Activated naive CD8-positive, alpha-beta T cell treated with anti-CD3 and anti-CD28 coated beads, Interleukin-2, amount 50 U/mL, for 24 hours (primary cell): ENCODE data around the gene HES6.
"Not testable (repeated sequence)": the region's sequence is repeated elsewhere in the genome, so short reads cannot be mapped to it uniquely, and the experiment has no call there.

Experiments used
- ATAC-seq: fragments of 150-1000 bp; cut with Tn5 transposase; one replicate; pipeline ENCODE4 v1.10.0; 2021
- DNase-seq: peaks from one replicate; pipeline ENCODE4 v3.0.0; 2021
- H3K27ac Mint-ChIP-seq: one replicate; pipeline ENCODE4 v1.8.0; 2021; ENCODE audit warnings: mild to moderate bottlenecking, mixed read lengths
- H3K27me3 Mint-ChIP-seq: one replicate; pipeline ENCODE4 v1.8.0; 2021; ENCODE audit warnings: mixed read lengths
- H3K36me3 Mint-ChIP-seq: one replicate; pipeline ENCODE4 v1.8.0; 2021; ENCODE audit warnings: low read depth, mixed read lengths
- H3K4me1 Mint-ChIP-seq: one replicate; pipeline ENCODE4 v1.8.0; 2021; ENCODE audit warnings: mixed read lengths
- H3K4me3 Mint-ChIP-seq: one replicate; pipeline ENCODE4 v1.8.0; 2021; ENCODE audit warnings: mild to moderate bottlenecking, moderate library complexity, mixed read lengths
- H3K9me3 Mint-ChIP-seq: one replicate; pipeline ENCODE4 v1.8.0; 2021; ENCODE audit warnings: mixed read lengths

HES6 gene

DNA sequence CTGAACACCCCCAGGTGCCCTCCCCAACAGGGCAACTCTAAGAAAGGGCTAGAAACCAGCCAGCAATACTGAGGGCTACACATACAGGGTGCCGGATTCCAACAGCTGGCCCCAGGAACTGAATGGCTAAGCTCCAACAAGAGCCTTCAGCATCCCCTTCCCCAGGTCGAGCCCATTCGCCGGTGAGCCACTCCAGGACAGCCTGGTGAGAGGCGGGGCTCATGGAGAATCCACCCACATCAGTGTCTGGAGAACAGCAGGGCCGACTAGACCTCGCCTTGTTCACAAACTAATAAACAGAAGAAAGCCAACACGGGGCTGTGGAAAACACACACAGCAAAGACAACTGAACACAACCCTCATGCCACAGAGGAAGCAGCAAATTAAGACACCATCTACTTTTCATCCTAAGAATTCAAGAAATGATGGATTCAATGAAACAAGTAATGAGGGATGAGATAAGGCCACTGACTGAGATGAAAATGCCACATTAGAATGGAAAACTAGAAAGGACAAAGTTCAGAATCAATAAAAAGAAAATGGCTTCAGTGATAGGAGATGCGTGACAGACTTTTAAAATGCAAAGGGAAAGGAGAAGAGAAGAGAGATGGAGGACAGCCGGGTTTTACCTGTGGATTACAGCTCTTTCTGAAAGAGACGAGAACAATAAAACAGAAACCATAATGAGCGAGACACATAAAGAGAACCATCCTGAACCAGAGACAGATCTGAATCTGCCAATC, 40.4 kb upstream of the HES6 start:
- ATAC-seq: no peak
- DNase-seq: no peak
- Mint-ChIP-seq H3K27ac (no peak overlapping the region), H3K36me3 (peaks cover 12% of the 10 kb centered on the region), H3K27me3 (no peaks in the 10 kb centered on the region), H3K4me3 (no peak overlapping the region), H3K4me1 (peaks cover 21% of the 10 kb centered on the region), H3K9me3 (no peaks in the 10 kb centered on the region)

DNA sequence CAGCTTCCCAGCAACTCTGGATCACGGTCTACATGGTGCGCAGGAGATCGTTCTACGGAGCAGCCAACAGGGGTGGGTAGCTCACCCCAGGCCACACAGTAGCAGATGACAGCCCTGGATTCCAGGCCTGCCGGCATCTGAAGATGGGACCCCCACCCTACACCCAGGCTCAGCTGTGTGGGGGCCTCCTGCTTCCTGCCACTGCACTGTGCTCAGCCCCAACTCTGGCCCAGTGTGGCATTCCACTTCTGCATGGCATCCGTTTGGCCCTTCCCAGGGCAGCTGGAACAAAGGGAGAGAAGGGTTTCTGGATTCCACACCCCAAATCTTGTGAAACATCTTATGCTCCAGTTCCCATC, 39.5 kb upstream of the HES6 start:
- Mint-ChIP-seq H3K4me3 (no peak overlapping the region), H3K27me3 (no peaks in the 10 kb centered on the region), H3K4me1 (peaks cover 17% of the 10 kb centered on the region), H3K36me3 (peaks cover 15% of the 10 kb centered on the region), H3K9me3 (no peaks in the 10 kb centered on the region), H3K27ac (no peak overlapping the region)
- DNase-seq (no peak), ATAC-seq (no peak)

DNA sequence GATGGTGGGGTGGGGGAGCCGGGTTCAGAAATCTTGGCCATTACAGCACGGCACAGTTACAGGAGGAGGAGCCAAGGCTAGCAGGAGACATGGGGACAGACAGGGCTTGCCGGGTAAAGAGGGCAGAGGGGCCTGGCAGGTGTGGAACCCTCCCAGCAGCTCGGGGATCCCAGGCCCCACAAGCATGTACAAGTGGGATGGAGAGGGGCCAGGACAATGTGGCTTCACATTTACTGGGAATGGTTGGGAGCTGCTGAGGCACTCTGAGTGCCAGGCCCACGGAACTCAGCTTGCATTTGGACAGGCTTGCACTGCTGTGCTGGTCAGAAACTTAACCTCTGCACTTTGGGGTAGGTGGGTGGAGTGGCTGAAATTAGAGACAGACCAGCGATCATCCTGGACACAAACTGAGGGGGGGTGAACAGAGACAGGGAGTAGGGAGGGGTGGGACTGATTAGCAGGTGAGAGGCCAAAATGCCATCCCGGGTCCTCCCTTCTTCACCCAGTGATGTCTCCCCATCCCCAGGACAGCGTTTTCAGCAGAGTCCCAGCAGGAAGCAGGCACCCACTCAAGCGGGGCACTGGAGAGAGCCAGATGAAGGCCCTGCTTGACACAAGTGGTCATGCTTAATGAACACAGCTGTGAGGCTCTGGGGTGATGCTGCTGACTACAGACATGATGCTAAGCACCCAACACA, 38.9 kb upstream of the HES6 start:
- H3K36me3 Mint-ChIP-seq: peaks cover 15% of the 10 kb centered on the region
- DNase-seq: no peak
- no peaks in the 10 kb centered on the region for H3K9me3 Mint-ChIP-seq
- no peaks in the 10 kb centered on the region for H3K27me3 Mint-ChIP-seq
- ATAC-seq: no peak
- H3K4me1 Mint-ChIP-seq: peaks cover 16% of the 10 kb centered on the region
- no peak overlapping the region for H3K4me3 Mint-ChIP-seq
- no peak overlapping the region for H3K27ac Mint-ChIP-seq

DNA sequence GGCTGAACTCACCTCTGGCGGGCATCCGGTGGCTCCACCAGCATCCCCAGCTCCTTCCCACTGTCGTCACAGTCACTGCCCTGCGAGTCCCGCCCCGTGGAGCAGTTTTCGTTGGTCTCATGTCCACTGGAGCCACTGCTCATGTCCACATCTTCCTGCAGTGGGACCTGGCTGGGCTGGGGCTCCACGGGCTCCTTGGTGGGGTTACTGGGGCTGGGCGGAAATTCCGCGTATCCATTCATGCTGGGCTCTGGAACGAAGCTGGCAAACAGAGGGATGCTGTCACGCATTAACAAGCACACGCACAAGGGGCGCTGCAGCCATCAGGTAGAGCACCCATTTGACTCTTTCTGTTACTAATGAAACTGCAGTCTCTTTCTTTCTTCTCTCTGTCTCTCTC, 37.9 kb upstream of the HES6 start:
- no peak for DNase-seq
- peaks cover 11% of the 10 kb centered on the region for H3K4me1 Mint-ChIP-seq
- no peak overlapping the region for H3K4me3 Mint-ChIP-seq
- peaks cover 19% of the 10 kb centered on the region for H3K36me3 Mint-ChIP-seq
- H3K9me3 Mint-ChIP-seq: no peaks in the 10 kb centered on the region
- no peak for ATAC-seq
- H3K27ac Mint-ChIP-seq: no peak overlapping the region
- no peaks in the 10 kb centered on the region for H3K27me3 Mint-ChIP-seq

DNA sequence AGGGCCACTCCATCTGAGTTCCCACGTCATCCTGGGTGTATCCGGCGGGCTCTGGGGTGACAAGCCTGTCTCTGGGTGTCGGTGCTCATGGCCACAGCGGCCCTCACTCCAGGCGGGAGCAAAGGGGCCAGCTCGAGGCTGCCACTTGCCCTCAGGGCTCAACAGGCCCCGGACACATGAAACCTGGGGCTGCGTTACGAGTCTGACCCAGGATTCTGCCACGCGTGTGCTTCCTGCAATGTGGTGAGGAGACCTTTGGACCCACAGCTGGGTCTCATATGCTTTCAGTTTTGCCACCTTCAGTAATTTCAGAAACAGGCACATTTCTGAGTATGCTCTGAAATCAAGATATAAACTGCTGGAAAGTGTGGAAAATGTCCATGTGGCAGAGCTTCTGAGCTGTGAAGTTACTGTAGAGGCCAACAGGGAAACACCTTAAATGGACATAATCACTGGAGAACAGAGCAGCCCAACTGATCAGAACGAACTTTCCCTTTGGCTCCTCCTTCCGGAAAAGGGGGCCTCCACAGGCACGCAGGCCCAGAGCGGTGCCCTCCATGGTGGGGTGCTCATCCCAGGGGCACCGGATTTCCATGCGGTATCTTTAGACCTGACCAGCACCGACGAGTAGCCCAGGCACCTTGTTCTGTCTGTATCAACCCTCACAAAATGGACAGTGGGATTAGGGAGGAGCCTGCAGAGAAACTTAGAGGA, 34.5 kb upstream of the HES6 start:
- Mint-ChIP-seq H3K36me3 (peaks cover 26% of the 10 kb centered on the region), H3K9me3 (no peaks in the 10 kb centered on the region), H3K27ac (no peak overlapping the region), H3K27me3 (no peaks in the 10 kb centered on the region), H3K4me1 (no peaks in the 10 kb centered on the region), H3K4me3 (no peak overlapping the region)
- DNase-seq: no peak
- no peak for ATAC-seq

DNA sequence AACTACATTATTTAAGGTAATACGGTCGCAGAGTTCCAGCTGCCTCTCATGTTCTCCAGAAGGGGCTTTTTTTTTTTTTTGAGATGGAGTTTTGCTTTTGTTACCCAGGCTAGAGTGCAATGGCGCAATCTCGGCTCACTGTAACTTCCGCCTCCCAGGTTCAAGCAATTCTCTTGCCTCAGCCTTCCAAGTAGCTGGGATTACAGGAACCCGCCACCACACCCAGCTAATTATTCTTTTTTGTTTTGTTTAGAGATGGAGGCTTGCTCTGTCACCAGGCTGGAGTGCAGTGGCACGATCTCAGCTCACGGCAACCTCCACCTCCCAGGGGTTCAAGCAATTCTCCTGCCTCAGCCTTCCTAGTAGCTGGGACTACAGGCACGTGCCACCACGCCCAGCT, 33.6 kb upstream of the HES6 start:
- DNase-seq, H3K9me3 Mint-ChIP-seq, H3K27ac Mint-ChIP-seq, H3K27me3 Mint-ChIP-seq, ATAC-seq, H3K4me1 Mint-ChIP-seq, H3K4me3 Mint-ChIP-seq: not testable (repeated sequence)
- peaks cover 26% of the 10 kb centered on the region for H3K36me3 Mint-ChIP-seq

DNA sequence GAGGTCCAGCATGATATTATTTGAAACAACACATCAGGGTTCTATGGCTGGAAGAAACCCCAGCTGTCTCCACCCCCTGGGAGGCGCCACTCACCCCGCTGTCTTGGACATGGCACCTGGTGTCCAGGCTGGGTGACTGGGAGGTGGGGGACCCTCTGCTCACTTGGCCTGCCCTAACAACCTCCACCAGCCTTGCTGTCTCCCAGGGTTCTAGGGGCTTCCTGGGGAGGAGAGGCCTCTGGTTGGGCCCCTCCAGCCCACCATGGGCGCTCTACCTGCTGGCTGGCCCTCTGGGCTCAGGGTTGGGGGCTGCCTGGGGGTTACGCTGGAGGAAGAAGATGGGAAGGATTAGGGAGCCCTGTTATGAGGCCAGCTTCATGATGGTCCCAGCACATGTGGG, 32.3 kb upstream of the HES6 start:
- Mint-ChIP-seq H3K27ac (no peak overlapping the region), H3K4me3 (no peak overlapping the region), H3K36me3 (peaks cover 26% of the 10 kb centered on the region), H3K4me1 (no peaks in the 10 kb centered on the region), H3K9me3 (no peaks in the 10 kb centered on the region), H3K27me3 (no peaks in the 10 kb centered on the region)
- DNase-seq (no peak), ATAC-seq (no peak)

DNA sequence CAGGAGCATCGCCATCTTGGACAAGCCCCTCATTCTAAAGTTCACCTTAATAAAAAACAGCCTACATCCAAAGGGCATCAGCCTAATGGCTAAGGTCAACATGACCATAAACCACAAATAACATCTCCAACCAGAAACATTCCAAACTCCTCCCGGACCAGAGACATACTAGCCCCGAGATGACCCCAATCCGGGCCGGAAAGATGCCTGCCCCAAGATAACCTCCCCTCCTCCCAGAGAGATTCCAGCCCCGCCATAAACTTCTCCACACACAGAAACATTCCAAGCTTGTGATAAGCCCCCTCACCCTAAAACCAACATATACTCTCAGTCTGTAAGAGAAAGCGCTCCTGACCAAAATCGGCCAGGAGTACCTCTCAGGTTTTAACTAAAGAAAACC, 31.8 kb upstream of the HES6 start:
- H3K27me3 Mint-ChIP-seq, DNase-seq, H3K4me3 Mint-ChIP-seq, H3K4me1 Mint-ChIP-seq, ATAC-seq, H3K27ac Mint-ChIP-seq, H3K9me3 Mint-ChIP-seq: not testable (repeated sequence)
- H3K36me3 Mint-ChIP-seq: peaks cover 25% of the 10 kb centered on the region

DNA sequence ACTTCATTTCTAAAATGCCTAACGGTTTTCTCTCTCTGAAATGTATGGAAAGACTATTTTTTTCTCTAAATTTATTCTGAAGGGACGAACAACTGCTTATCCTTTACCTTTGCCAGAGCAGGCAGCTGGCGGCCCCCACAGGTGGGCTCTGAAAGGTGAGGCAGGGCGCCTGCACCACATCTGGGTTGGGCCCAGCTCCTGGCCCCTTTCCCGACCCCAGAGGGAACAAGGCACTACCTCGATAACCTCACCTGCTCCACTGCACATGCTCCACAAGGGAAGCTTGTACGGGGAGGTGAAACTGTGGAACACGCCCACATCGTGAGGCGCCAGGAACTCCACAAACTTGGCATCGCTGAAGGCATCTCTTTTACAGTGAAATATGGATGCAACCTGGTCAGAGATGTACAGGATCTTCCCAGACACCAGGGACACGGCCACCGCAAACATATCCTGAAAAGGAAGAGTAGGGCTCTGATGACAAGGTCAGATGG, 31.3 kb upstream of the HES6 start:
- Mint-ChIP-seq H3K27ac (no peak overlapping the region), H3K36me3 (peaks cover 19% of the 10 kb centered on the region), H3K4me1 (no peaks in the 10 kb centered on the region), H3K9me3 (no peaks in the 10 kb centered on the region), H3K4me3 (no peak overlapping the region), H3K27me3 (no peaks in the 10 kb centered on the region)
- DNase-seq (no peak), ATAC-seq (no peak)

DNA sequence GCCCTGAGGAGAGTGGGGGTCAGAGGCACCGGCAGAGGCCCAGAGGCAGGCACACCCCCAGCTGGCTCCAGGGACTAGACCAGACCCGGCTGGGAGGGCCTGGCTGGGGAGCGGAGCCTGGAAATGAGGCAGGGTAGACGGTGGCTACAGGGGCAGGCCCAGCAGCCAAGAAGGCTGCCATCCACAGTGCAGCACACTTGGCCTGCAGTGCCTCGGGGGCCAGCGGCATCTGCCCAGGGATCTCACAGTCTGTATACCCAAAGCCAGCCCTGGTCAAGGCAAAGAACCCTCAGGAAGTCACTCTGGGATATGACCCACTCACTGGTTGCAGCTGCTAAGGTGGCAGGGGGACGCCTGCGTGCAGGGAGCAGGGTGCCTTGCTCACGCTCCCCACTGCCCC, 30.8 kb upstream of the HES6 start:
- DNase-seq (no peak), ATAC-seq (no peak)
- Mint-ChIP-seq H3K27me3 (no peaks in the 10 kb centered on the region), H3K4me1 (no peaks in the 10 kb centered on the region), H3K9me3 (no peaks in the 10 kb centered on the region), H3K27ac (no peak overlapping the region), H3K36me3 (peaks cover 18% of the 10 kb centered on the region), H3K4me3 (no peak overlapping the region)

DNA sequence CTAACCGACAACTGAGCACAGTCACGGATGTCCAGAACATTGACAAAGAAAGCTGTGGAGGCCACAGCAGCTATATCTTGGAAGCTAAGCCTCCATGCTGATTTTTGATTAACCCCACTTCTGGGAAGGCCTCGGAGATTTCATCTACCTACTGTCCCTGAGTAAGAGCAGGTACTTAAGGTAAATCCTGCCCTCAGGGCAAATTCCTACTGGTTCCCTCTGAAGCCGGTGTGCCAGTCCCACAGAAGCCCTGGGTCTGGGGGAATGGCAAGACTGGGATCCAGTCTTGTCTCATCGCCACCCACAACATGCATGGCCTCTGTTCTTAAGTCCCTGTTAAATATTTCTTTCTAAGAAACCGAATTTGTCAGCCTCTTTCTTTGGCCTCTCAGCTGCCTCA, 29.9 kb upstream of the HES6 start:
- Mint-ChIP-seq H3K27ac (no peak overlapping the region), H3K4me3 (no peak overlapping the region), H3K4me1 (no peaks in the 10 kb centered on the region), H3K27me3 (no peaks in the 10 kb centered on the region), H3K9me3 (no peaks in the 10 kb centered on the region), H3K36me3 (peaks cover 16% of the 10 kb centered on the region)
- ATAC-seq (no peak), DNase-seq (no peak)

DNA sequence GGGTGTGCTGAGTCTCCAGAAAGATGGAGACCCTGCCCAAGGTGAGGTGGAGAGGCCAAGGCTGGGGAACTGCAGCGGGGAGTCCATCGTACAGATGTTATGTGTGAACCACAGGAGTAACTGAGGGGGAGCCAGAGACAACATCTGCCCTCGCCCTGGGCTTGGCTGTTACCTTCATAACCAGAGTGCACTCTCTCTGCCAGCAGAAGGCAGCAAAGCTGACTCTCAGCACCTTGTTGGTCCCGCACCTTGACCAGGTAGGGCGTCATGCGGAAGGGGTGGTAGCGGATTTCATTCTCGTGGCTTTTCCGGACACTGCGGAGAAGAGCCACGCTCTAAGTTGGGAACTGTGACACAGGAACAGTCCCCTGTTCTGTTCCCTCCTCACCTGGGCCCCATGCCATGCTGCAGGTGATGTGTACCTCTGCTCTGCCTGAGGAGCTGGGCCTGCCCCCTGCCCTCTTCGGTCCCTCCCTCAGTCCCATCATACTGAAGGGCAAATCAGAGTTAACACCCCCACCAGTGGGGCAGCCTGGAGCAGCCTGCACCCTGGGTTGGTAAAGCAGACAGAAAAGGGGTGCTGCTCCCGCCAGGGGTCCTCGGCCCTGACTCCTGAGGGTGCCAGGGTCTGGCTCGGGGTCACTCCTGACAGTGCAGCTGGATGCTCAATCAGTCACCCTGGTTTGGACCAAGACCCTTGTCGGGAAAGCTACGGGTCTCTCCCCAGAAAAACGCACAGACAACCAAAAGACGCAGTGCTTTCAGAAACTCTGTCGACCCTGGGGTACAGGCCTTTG, 28.2 kb upstream of the HES6 start:
- Mint-ChIP-seq H3K27me3 (no peaks in the 10 kb centered on the region), H3K4me3 (no peak overlapping the region), H3K27ac (no peak overlapping the region), H3K36me3 (peaks cover 13% of the 10 kb centered on the region), H3K4me1 (peaks cover 3% of the 10 kb centered on the region), H3K9me3 (no peaks in the 10 kb centered on the region)
- no peak for DNase-seq
- no peak for ATAC-seq

DNA sequence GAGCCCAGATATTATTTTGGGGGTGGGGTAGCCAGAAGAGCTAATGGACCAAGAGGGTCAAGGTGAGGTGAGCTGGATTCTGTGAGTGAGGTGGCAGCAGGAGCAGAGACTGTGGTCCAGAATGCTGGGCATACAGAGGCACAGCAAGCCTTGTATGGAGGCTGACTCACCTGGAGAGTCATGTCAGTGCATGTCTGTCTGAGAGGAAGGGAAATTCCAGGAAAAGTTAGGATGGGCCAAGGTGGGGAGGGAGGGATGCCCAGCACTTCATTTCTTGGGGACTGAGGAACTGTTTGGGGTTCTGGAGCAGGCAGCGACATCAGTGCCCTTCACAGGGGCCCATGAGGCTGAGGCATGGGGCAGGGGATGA, 27.5 kb upstream of the HES6 start:
- Mint-ChIP-seq H3K4me1 (peaks cover 3% of the 10 kb centered on the region), H3K36me3 (peaks cover 12% of the 10 kb centered on the region), H3K27ac (no peak overlapping the region), H3K27me3 (no peaks in the 10 kb centered on the region), H3K9me3 (no peaks in the 10 kb centered on the region), H3K4me3 (no peak overlapping the region)
- DNase-seq (no peak), ATAC-seq (no peak)

DNA sequence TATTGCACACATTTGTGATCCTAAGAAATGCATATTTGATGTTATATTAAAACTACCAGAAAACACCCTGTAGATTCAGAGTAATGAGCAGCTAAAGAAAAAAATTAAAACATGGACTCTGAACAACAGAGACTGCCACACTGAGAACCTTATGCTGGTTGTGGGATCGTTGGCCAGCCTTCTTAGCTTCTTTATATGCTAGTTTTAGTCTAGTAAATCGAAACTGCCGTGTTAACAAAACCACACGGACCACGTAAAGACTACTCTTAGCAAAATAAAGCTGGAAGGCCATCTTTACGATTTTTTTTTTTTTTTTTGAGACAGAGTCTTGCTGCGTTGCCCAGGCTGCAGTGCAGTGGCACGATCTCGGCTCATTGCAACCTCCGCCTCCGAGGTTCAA, 25.8 kb upstream of the HES6 start:
- peaks cover 9% of the 10 kb centered on the region for H3K36me3 Mint-ChIP-seq
- H3K4me3 Mint-ChIP-seq: no peak overlapping the region
- ATAC-seq (no peak), DNase-seq (no peak)
- H3K27ac Mint-ChIP-seq: no peak overlapping the region
- H3K4me1 Mint-ChIP-seq: peaks cover 3% of the 10 kb centered on the region
- no peaks in the 10 kb centered on the region for H3K27me3 Mint-ChIP-seq
- H3K9me3 Mint-ChIP-seq: no peaks in the 10 kb centered on the region
